Progenitor cell of endocrine pancreas (in vitro differentiated cells): ENCODE measurements around the gene SC5D. TPM values are rescaled to one million over a fixed set of nuclear protein-coding genes. Genes with fewer than 3 reads are reported as not detected.

Source experiments
- DNase-seq: peaks from one replicate; pipeline ENCODE4 v3.0.0; 2021; ENCODE audit warnings: low spot score; ENCODE audit not compliant: unreplicated experiment
- H3K27ac Mint-ChIP-seq: 2 replicates; pipeline ENCODE4 v1.8.0; 2021; ENCODE audit warnings: mild to moderate bottlenecking, moderate library complexity, mixed read lengths
- H3K27me3 Mint-ChIP-seq: 2 replicates; pipeline ENCODE4 v1.8.0; 2021; ENCODE audit warnings: mixed read lengths
- H3K36me3 Mint-ChIP-seq: 2 replicates; pipeline ENCODE4 v1.8.0; 2022; ENCODE audit warnings: mixed read lengths; ENCODE audit not compliant: insufficient read depth
- H3K4me1 Mint-ChIP-seq: 2 replicates; pipeline ENCODE4 v1.8.0; 2021; ENCODE audit warnings: low read depth, mixed read lengths
- H3K4me3 Mint-ChIP-seq: 2 replicates; pipeline ENCODE4 v1.8.0; 2021; ENCODE audit warnings: low read depth, mild to moderate bottlenecking, moderate library complexity, mixed read lengths
- H3K9me3 Mint-ChIP-seq: 2 replicates; pipeline ENCODE4 v1.8.0; 2021; ENCODE audit warnings: low read depth, mixed read lengths
- CTCF ChIP-seq: fragments of 200-600 bp; sonication (generic); IDR thresholded peaks from one replicate; pipeline ENCODE4 v1.5.0; 2021; ENCODE audit warnings: antibody characterized with exemption, mild to moderate bottlenecking; ENCODE audit not compliant: unreplicated experiment
- total RNA-seq: library from RNA; stranded (reverse); gene quantifications from 2 replicates; pipeline ENCODE4 v1.2.1, GENCODE V29; 2021

Gene SC5D
- total RNA-seq, 1 donor from 2014 or later: 58.7 TPM

- peaks cover 3% of the 10 kb centered on the region for H3K4me1 Mint-ChIP-seq
- no peak overlapping the region for H3K4me3 Mint-ChIP-seq
- no peaks in the 10 kb centered on the region for H3K27me3 Mint-ChIP-seq
- no peak overlapping the region for H3K27ac Mint-ChIP-seq
- TF ChIP-seq CTCF: no peak
- H3K36me3 Mint-ChIP-seq: peaks cover 28% of the 10 kb centered on the region
- DNase-seq: no peak
- no peaks in the 10 kb centered on the region for H3K9me3 Mint-ChIP-seq
Observed at GRCh38 chr11:121309688-121310087, 17.1 kb downstream of the SC5D start.

GRCh38 chr11:121310908-121311307, 18.3 kb downstream of the SC5D start:
- Mint-ChIP-seq H3K4me1 (peaks cover 3% of the 10 kb centered on the region), H3K27me3 (no peaks in the 10 kb centered on the region), H3K9me3 (no peaks in the 10 kb centered on the region), H3K27ac (no peak overlapping the region), H3K4me3 (no peak overlapping the region), H3K36me3 (peaks cover 21% of the 10 kb centered on the region)
- no peak for DNase-seq
- TF ChIP-seq CTCF: no peak

GRCh38 chr11:121311373-121311772, 18.8 kb downstream of the SC5D start:
- H3K27ac Mint-ChIP-seq: no peak overlapping the region
- TF ChIP-seq CTCF: no peak
- no peak overlapping the region for H3K4me3 Mint-ChIP-seq
- H3K36me3 Mint-ChIP-seq: peaks cover 19% of the 10 kb centered on the region
- peaks cover 3% of the 10 kb centered on the region for H3K4me1 Mint-ChIP-seq
- no peak for DNase-seq
- H3K9me3 Mint-ChIP-seq: no peaks in the 10 kb centered on the region
- no peaks in the 10 kb centered on the region for H3K27me3 Mint-ChIP-seq

GRCh38 chr11:121312483-121312882, 19.9 kb downstream of the SC5D start:
- no peak for DNase-seq
- peaks cover 3% of the 10 kb centered on the region for H3K4me1 Mint-ChIP-seq
- TF ChIP-seq CTCF: no peak
- H3K9me3 Mint-ChIP-seq: no peaks in the 10 kb centered on the region
- no peak overlapping the region for H3K4me3 Mint-ChIP-seq
- no peaks in the 10 kb centered on the region for H3K27me3 Mint-ChIP-seq
- no peak overlapping the region for H3K27ac Mint-ChIP-seq
- H3K36me3 Mint-ChIP-seq: peaks cover 11% of the 10 kb centered on the region

GRCh38 chr11:121318848-121319834, 26.6 kb downstream of the SC5D start:
- H3K4me3 Mint-ChIP-seq: no peak overlapping the region
- no peaks in the 10 kb centered on the region for H3K9me3 Mint-ChIP-seq
- H3K4me1 Mint-ChIP-seq: peaks cover 9% of the 10 kb centered on the region
- no peak for DNase-seq
- H3K27ac Mint-ChIP-seq: no peak overlapping the region
- no peaks in the 10 kb centered on the region for H3K36me3 Mint-ChIP-seq
- H3K27me3 Mint-ChIP-seq: peaks cover 11% of the 10 kb centered on the region
- peak; percentile 68 for TF ChIP-seq CTCF
